HG03039 (cell line): ENCODE results near the gene HLA-DPB1.

Experiments used
- ATAC-seq: cut with Tn5 transposase; IDR thresholded peaks from one replicate; pipeline ENCODE4 v1.9.1; 2021; ENCODE audit warnings: mild to moderate bottlenecking, moderate library complexity; ENCODE audit not compliant: unreplicated experiment

Gene HLA-DPB1

GRCh38 chr6:33128318-33128717 lies 52.5 kb downstream of the HLA-DPB1 start:
- no peak for ATAC-seq

- ATAC-seq = no peak
Observed at GRCh38 chr6:33132081-33132524, 56.3 kb downstream of the HLA-DPB1 start.

- no peak for ATAC-seq
Observed at GRCh38 chr6:33136310-33136900, 60.6 kb downstream of the HLA-DPB1 start.
